GM19324 (cell line): ENCODE measurements around the gene PTPRE.

Experiments used
- ATAC-seq: cut with Tn5 transposase; IDR thresholded peaks from one replicate; pipeline ENCODE4 v1.9.1; 2021; ENCODE audit warnings: mild to moderate bottlenecking, moderate library complexity; ENCODE audit not compliant: unreplicated experiment, low FRiP score

Gene PTPRE

GRCh38 chr10:128053356-128053755, 146.5 kb downstream of the PTPRE start:
- no peak for ATAC-seq

DNA sequence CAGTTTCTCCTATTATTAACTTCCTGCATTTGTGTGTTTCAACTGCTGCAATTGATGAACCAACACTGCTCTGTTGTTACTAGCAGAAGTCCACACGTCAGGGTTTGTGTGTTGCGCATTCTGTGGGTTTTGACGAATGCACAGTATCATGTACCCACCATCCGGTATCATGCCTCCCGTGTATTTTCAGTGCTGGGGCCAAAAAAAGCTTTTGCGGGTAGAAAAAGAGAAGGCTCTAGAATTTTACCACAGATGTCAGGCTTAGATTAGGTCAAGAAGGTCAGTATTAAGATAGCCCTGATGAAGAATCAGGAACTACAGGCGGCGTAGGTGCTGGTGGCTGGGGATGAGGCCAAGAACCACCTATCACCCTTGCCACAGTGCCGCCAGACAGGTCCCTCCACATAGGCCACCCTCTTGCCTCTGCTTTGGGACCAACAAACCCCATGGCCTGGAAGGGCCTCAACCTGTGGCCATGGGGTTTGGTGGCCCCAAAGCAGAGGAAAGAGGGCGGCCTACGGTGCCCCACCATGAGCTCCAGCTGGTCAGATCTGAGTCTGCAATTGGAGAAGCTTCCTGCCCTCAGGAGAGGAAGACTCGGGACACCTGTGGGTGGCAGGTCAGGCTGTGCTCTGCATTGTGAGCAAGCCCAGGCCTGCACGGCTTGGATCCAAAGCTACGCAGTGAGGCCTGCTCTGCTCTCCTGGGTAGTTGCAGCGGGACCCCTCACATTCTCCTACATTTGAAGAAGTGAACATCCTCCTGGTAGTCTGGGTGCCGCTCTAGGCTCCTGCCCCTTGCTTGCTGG, 147.5 kb downstream of the PTPRE start:
- no peak for ATAC-seq

DNA sequence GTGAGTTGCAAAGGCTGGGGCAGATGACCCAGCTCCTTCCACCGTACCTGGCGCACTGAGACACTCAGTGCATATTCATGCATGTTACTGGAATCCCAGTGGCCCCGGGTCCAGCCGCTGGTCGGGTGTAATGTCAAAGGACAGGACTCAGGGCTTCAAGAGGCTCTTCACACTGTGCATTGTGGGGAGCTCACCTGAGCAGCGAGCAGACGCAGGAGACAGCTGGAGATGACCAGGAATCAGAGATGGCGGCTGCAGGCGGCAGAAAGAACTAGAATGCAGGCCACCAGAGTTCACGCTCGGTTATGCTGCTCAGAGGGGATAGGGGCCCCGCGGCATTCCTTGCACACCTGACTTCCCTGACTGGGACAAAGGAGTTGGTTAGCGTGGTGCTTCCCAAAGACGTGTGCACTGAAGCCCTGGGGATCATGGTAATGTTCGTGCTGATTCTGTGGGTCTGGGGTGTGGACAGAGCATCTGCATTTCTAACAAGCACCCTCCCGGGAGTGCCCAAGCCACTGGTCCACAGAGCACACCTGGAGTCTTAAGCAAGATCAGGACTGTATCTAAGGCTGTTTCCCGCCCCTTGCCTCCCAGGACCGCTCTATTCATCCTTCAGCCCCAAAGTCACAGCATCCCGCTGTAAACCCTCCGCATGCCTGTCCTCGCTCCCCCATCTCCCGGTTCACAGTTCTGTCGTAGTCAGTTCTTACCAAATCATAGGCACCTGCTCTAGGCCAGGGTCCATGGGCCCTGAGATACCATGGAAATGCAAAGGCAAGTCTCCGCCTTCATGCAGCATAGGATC, 148.4 kb downstream of the PTPRE start:
- ATAC-seq, result no peak

GRCh38 chr10:128056303-128057050, 149.6 kb downstream of the PTPRE start:
- ATAC-seq, result no peak

- no peak for ATAC-seq
Observed at GRCh38 chr10:128058106-128058749, 151.3 kb downstream of the PTPRE start.

- no peak for ATAC-seq
Observed at GRCh38 chr10:128058750-128059134, 151.8 kb downstream of the PTPRE start.

GRCh38 chr10:128059266-128059981, 152.5 kb downstream of the PTPRE start:
- ATAC-seq, result no peak

DNA sequence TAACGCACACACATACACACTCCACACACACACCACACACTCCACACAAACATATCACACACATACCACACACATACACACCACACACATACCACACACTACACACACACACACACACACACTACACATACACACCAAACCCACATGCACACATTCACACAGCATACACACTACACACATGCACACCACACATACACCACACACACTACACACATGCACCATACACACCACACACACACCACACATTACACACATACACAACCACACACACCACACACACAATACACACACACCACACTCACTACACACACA, 153.0 kb downstream of the PTPRE start:
- ATAC-seq, result no peak

DNA sequence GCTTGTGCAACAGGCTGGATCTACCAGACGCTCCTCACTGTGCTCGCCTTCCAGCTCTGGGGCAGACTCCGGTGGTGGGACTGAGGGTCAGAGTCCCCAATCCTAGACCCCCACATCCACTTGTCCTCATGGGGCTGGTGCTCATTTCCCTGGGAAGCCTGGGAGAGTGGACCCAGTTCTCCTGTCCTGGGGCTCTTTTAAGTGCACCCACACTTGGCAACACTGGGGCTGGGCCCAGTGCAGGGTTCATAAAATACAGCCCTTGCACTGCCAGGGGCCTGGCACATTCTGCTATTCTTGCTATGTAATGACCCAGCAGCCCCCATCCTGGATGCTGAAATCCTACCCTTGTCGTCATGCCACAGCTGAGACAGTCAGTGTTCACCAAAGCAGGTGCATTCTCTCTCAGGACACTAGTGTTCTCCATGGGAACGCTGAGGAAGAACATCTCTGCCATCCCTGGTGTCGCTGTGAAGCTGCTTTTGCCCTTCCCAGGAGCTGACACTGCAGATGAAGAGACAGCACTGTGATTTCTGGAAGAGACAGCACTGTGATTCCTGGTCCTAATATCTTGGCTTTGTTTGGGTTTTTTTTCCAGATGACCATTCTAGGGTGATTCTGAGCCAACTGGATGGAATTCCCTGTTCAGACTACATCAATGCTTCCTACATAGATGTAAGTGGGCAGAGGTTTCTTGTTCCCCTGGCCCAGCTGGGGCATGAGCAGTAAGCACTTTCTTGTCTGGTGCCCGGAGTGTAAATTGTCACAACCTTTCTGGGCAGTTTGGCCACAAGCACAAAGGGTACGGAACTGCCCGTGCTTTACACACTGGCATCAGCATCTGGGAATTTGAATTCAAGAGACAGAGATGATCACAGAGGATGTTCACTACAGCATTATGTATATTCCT, 153.7 kb downstream of the PTPRE start:
- no peak for ATAC-seq

- no peak for ATAC-seq
Observed at GRCh38 chr10:128061306-128062300, 154.7 kb downstream of the PTPRE start.

GRCh38 chr10:128062331-128062880, 155.5 kb downstream of the PTPRE start:
- no peak for ATAC-seq

GRCh38 chr10:128062881-128063563, 156.1 kb downstream of the PTPRE start:
- ATAC-seq, result peak; percentile 33

- ATAC-seq, result peak; percentile 15
Observed at GRCh38 chr10:128063736-128064107, 156.8 kb downstream of the PTPRE start.

- ATAC-seq, result peak; percentile 48
Observed at GRCh38 chr10:128064108-128064969, 157.4 kb downstream of the PTPRE start.

DNA sequence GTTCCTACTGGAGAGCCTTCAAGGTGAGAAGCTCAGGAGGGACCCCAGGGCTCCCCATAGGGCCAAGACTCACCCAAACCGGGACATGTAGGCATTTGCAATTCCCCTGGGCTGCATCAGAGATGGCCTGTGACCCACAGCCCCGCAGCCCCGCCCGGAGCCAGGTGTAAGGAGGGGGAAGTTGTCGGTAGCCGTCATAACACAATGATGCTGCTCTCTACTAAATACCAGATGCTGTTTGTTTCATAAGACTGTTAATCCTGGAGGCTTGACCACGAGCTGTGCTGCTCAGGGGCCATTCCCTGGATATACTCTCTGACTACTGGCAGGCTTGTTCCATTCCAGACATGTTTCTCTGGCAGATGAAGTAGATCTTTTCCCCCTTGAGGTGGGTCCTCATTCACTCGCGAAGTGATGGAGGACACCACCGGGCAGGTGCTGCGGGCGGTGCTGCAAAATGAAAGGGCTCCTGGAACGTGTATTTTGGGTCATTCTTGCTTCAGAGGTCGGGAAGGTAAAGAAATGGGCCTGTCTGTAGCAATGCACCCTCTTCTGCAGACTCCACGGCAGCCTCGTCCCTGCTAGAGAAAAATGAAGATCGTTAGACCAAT, 158.2 kb downstream of the PTPRE start:
- no peak for ATAC-seq
